ENCODE measurements around the gene MMP8. TPM values are rescaled to one million over a fixed set of nuclear protein-coding genes. Genes with fewer than 3 reads are reported as not detected.

Gene MMP8
- polyA plus RNA-seq, 1 donor (not counting 4 experiments of a cell fraction or from before 2014, with no cell fraction given), result 0.09 TPM

DNA sequence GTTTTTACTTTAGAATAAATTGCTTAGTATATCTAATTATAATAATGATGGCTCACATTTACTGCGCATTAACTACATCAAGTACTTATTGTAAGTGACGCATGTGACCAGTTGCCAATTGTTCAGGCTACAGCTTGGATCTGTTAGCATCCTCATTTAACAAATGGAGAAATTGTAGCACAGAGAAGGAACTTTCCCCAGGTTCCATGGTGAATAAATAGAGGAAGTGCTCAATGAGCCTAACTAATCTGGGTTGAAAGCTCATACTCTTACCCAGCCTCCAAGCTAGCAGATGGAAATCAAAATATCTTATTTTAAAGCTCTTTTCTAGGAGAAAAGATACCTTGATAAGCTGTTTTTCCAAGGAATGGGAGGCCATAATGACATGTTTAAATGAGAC lies 39.0 kb downstream of the MMP8 start:
- dilution Hi-C loops (cut with MboI; ENCODE audit: extremely low pct_ligation_motif_present, low sequenced_read_pairs), result no loop called here
- no peaks in the 10 kb centered on the region for H3K36me3 ChIP-seq (ENCODE audit: control insufficient read depth in 2 of 2, extremely low read depth in 1 of 2, insufficient read depth in 2 of 2, low read length in 2 of 2)
- no peaks in the 10 kb centered on the region for H3K9me1 ChIP-seq (ENCODE audit: control insufficient read depth, extremely low read depth, insufficient read depth, low read length)
- no peak overlapping the region for H3K4me3 ChIP-seq (ENCODE audit: control insufficient read depth in 2 of 3, extremely low read depth in 1 of 3, insufficient read depth in 2 of 3, low read depth in 1 of 3, low read length in 3 of 3)
- peak overlapping the region; percentile 55 for H3K27ac ChIP-seq (ENCODE audit: control insufficient read depth, insufficient read depth, low read length)
- H3K9ac ChIP-seq (ENCODE audit: control insufficient read depth, extremely low read depth, insufficient read depth, low read length), result no peak overlapping the region
- H3K27me3 ChIP-seq (ENCODE audit: control insufficient read depth, extremely low read depth, insufficient read depth, low read length), result no peaks in the 10 kb centered on the region
- TF ChIP-seq EZH2 (IDR thresholded peaks at IDR 0.05; ENCODE audit: low read length) (no peak), CTCF (optimal IDR thresholded peaks at IDR 0.05 in 1 of 3, IDR thresholded peaks at IDR 0.05 in 1 of 3, conservative IDR thresholded peaks at IDR 0.05 in 1 of 3; ENCODE audit: extremely low read depth in 1 of 3, insufficient read depth in 2 of 3, low read length in 3 of 3) (no peak)
- DNase-seq (ENCODE audit: low read depth, low spot score) (no peak), FAIRE-seq (no peak)
- H3K4me1 ChIP-seq (ENCODE audit: control insufficient read depth, extremely low read depth, insufficient read depth, low read length), result peaks cover 19% of the 10 kb centered on the region
- H2AFZ ChIP-seq (ENCODE audit: control insufficient read depth, low read length), result peak overlapping the region; percentile 64
- H4K20me1 ChIP-seq (ENCODE audit: control insufficient read depth, extremely low read depth, insufficient read depth, low read length), result no peaks in the 10 kb centered on the region
- peak overlapping the region; percentile 61 for H3K4me2 ChIP-seq (ENCODE audit: control insufficient read depth, extremely low read depth, insufficient read depth, low read depth, low read length)
- H3K9me3 ChIP-seq (ENCODE audit: control insufficient read depth, low read depth, low read length), result no peaks in the 10 kb centered on the region
- H3K79me2 ChIP-seq (ENCODE audit: control insufficient read depth, insufficient read depth, low read length), result no peaks in the 10 kb centered on the region

DNA sequence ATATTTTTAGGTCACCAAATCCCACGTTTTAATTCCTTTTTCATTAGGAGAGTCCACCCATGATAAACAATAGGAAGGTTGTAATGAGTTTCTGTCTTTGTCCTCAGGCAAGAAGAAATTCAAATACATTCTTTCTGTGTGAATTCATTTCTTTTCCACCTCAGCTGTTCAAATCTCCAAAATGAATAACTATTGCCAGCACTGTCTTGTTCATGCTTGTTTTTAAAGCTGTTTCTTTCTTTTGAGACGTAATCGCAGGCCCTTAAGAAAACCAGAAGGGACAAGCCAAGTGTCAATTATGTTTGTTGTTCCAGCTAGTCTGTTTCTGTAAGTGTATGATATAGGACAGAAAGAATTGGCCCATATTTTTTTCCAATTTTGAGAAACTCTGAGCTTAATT lies 39.4 kb downstream of the MMP8 start:
- peaks cover 19% of the 10 kb centered on the region for H3K4me1 ChIP-seq (ENCODE audit: control insufficient read depth, extremely low read depth, insufficient read depth, low read length)
- FAIRE-seq (peak; percentile 93), DNase-seq (ENCODE audit: low read depth, low spot score) (peak; percentile 57)
- no peaks in the 10 kb centered on the region for H3K9me1 ChIP-seq (ENCODE audit: control insufficient read depth, extremely low read depth, insufficient read depth, low read length)
- H3K27ac ChIP-seq (ENCODE audit: control insufficient read depth, insufficient read depth, low read length), result peak overlapping the region; percentile 55
- H3K4me2 ChIP-seq (ENCODE audit: control insufficient read depth, extremely low read depth, insufficient read depth, low read depth, low read length), result peak overlapping the region; percentile 61
- peak overlapping the region; percentile 43 for H2AFZ ChIP-seq (ENCODE audit: control insufficient read depth, low read length)
- no peak overlapping the region for H3K4me3 ChIP-seq (ENCODE audit: control insufficient read depth in 2 of 3, extremely low read depth in 1 of 3, insufficient read depth in 2 of 3, low read depth in 1 of 3, low read length in 3 of 3)
- no peaks in the 10 kb centered on the region for H3K36me3 ChIP-seq (ENCODE audit: control insufficient read depth in 2 of 2, extremely low read depth in 1 of 2, insufficient read depth in 2 of 2, low read length in 2 of 2)
- no peaks in the 10 kb centered on the region for H3K9me3 ChIP-seq (ENCODE audit: control insufficient read depth, low read depth, low read length)
- H3K27me3 ChIP-seq (ENCODE audit: control insufficient read depth, extremely low read depth, insufficient read depth, low read length), result no peaks in the 10 kb centered on the region
- H4K20me1 ChIP-seq (ENCODE audit: control insufficient read depth, extremely low read depth, insufficient read depth, low read length), result no peaks in the 10 kb centered on the region
- TF ChIP-seq EZH2 (IDR thresholded peaks at IDR 0.05; ENCODE audit: low read length) (no peak), CTCF (optimal IDR thresholded peaks at IDR 0.05 in 1 of 3, IDR thresholded peaks at IDR 0.05 in 1 of 3, conservative IDR thresholded peaks at IDR 0.05 in 1 of 3; ENCODE audit: extremely low read depth in 1 of 3, insufficient read depth in 2 of 3, low read length in 3 of 3) (no peak)
- dilution Hi-C loops (cut with MboI; ENCODE audit: extremely low pct_ligation_motif_present, low sequenced_read_pairs), result no loop called here
- no peak overlapping the region for H3K9ac ChIP-seq (ENCODE audit: control insufficient read depth, extremely low read depth, insufficient read depth, low read length)
- H3K79me2 ChIP-seq (ENCODE audit: control insufficient read depth, insufficient read depth, low read length), result no peaks in the 10 kb centered on the region
